Measurements from ENCODE around the gene EGFLAM. TPM values are rescaled to one million over a fixed set of nuclear protein-coding genes. Genes with fewer than 3 reads are reported as not detected.

EGFLAM gene
- total RNA-seq, 1 experiment from 2014 or later, result 0.33 TPM

DNA sequence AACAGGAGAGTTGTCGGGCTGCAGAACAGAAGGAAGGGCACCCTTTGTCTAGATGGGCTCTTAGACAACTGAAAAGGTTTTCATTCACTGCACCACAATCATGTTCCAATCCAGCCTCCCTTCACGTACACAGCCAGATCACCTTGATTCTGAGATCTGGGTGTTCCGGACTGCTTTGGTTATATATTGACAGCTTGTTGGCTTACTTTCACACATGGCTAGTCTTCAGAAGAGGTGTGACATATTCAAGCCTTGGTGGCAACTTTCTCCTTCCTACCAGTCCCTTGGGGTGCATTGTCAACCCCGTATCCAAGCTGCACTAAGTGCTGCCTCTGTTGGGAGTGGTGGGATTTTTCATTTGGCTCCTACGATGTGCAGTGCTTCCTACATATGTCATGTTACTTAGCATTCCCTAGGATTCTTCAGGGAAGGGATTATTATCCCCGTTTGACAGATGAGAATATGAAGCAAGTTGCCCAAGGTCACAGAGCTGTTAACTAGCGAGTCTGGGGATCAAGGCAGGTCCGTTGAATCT is 197.5 kb downstream of the EGFLAM start:
- DNase-seq, result no peak

More for the DNA sequence above, 197.5 kb downstream of the EGFLAM start:
- no peak overlapping the region for H3K27ac ChIP-seq (ENCODE audit: insufficient read length, low read depth, low read length)
- H3K79me1 ChIP-seq (ENCODE audit: insufficient read depth, low read depth, low read length, poor library complexity, severe bottlenecking), result no peaks in the 10 kb centered on the region
- H2BK15ac ChIP-seq (ENCODE audit: low read depth, low read length), result no peak overlapping the region
- no peaks in the 10 kb centered on the region for H3K4me1 ChIP-seq (ENCODE audit: insufficient read depth, low read length)
- H3K56ac ChIP-seq (ENCODE audit: insufficient read length, low read depth, low read length), result no peak overlapping the region
- H4K5ac ChIP-seq (ENCODE audit: insufficient read length, low read depth, low read length), result no peak overlapping the region
- H2BK120ac ChIP-seq (ENCODE audit: low read depth, low read length, poor library complexity, severe bottlenecking), result no peak overlapping the region
- Mint-ChIP-seq H3K4me1 (no peaks in the 10 kb centered on the region), H3K27ac (no peak overlapping the region), H3K4me3 (no peak overlapping the region), H3K9me3 (no peaks in the 10 kb centered on the region), H3K27me3 (ENCODE audit: low read depth) (peaks cover 5% of the 10 kb centered on the region), H3K36me3 (ENCODE audit: insufficient read depth in 1 of 3, low read depth in 3 of 3) (no peaks in the 10 kb centered on the region)
- H3K9ac ChIP-seq (ENCODE audit: extremely low read depth, insufficient read length, low read length), result no peak overlapping the region
- no peak overlapping the region for H2AK5ac ChIP-seq (ENCODE audit: insufficient read length, low read length)
- no peaks in the 10 kb centered on the region for H3K79me2 ChIP-seq (ENCODE audit: insufficient read depth, low read length)
- H3K23me2 ChIP-seq (ENCODE audit: insufficient read length, low read depth, low read length, poor library complexity, severe bottlenecking), result no peaks in the 10 kb centered on the region
- no peak overlapping the region for H3K23ac ChIP-seq (ENCODE audit: insufficient read length, low read depth, low read length)
- no peak overlapping the region for H3T11ph ChIP-seq (ENCODE audit: low read length)
- no peaks in the 10 kb centered on the region for H3K27me3 ChIP-seq (ENCODE audit: insufficient read depth, low read length)
- no peak overlapping the region for H2AFZ ChIP-seq (ENCODE audit: low read length)
- H2BK20ac ChIP-seq (ENCODE audit: low read depth, low read length, poor library complexity, severe bottlenecking), result no peak overlapping the region
- no peak overlapping the region for H3K14ac ChIP-seq (ENCODE audit: insufficient read depth, low read length)
- H4K91ac ChIP-seq (ENCODE audit: insufficient read length, low read depth, low read length), result no peak overlapping the region
- H3K4me2 ChIP-seq (ENCODE audit: insufficient read depth, insufficient read length, low read length), result no peak overlapping the region
- H3K9me3 ChIP-seq (ENCODE audit: control insufficient read depth, low read depth, low read length), result no peaks in the 10 kb centered on the region
- WGBS (ENCODE audit: extremely low coverage, insufficient read length, low lambda C conversion rate), result no CpG with 5 or more reads among the region's 8 CpGs
- H4K20me1 ChIP-seq (ENCODE audit: control insufficient read depth, insufficient read depth, insufficient read length), result no peaks in the 10 kb centered on the region
- H4K8ac ChIP-seq (replicated peaks; ENCODE audit: insufficient read length, low read depth, low read length), result no peak overlapping the region
- TF ChIP-seq, protein P1, sequence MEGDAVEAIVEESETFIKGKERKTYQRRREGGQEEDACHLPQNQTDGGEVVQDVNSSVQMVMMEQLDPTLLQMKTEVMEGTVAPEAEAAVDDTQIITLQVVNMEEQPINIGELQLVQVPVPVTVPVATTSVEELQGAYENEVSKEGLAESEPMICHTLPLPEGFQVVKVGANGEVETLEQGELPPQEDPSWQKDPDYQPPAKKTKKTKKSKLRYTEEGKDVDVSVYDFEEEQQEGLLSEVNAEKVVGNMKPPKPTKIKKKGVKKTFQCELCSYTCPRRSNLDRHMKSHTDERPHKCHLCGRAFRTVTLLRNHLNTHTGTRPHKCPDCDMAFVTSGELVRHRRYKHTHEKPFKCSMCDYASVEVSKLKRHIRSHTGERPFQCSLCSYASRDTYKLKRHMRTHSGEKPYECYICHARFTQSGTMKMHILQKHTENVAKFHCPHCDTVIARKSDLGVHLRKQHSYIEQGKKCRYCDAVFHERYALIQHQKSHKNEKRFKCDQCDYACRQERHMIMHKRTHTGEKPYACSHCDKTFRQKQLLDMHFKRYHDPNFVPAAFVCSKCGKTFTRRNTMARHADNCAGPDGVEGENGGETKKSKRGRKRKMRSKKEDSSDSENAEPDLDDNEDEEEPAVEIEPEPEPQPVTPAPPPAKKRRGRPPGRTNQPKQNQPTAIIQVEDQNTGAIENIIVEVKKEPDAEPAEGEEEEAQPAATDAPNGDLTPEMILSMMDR (conservative IDR thresholded peaks at IDR 0.05), result no peak
- H2BK12ac ChIP-seq (ENCODE audit: insufficient read length, low read depth, low read length), result no peak overlapping the region
- no peak overlapping the region for H2BK5ac ChIP-seq (ENCODE audit: insufficient read length, low read length)
- H3K18ac ChIP-seq (ENCODE audit: insufficient read length, low read depth, low read length), result no peak overlapping the region
- H3K4ac ChIP-seq (ENCODE audit: low read depth, low read length), result no peak overlapping the region
